HCT116 (cell line): ENCODE data around the gene COL4A4. TPM values are rescaled to one million over a fixed set of nuclear protein-coding genes. Genes with fewer than 3 reads are reported as not detected.

Experiments used
- ATAC-seq: fragments of 200-7000 bp; cut with Tn5 transposase; 2 replicates; pipeline ENCODE4 v1.9.1; 2020; ENCODE audit warnings: mild to moderate bottlenecking, moderate library complexity
- BruUV-seq: library from RNA; stranded (reverse); fragments of 400-500 nt; replicated peaks from 2 replicates; lab custom pipeline; 2021; lab: Mats Ljungman, UMichigan
- CTCF ChIA-PET: fragments of 300-600 bp; sonication (Branson Sonifier 250); formaldehyde crosslinking; loops from one replicate; lab custom pipeline; 2021; ENCODE audit warnings: antibody characterized with exemption; lab: Charles Lee
- POLR2A ChIA-PET: fragments of 300-600, 350-600 bp; sonication (Branson Sonifier 250); formaldehyde crosslinking; loops from one replicate; lab custom pipeline; 2021; ENCODE audit warnings: antibody characterized with exemption; lab: Charles Lee
- RAD21 ChIA-PET, 2 experiments: fragments of 300-600 bp; sonication (Branson Sonifier 250); formaldehyde crosslinking; loops; one replicate each; lab custom pipeline; 2023; ENCODE audit warnings: low total read pairs in 2 of 2; ENCODE audit not compliant: uncharacterized antibody in 2 of 2, unreplicated experiment in 2 of 2, low non-redundant PET in 1 of 2; lab: Charles Lee
- DNase-seq: peaks from one replicate; pipeline ENCODE4 v3.0.0-alpha.2; 2010; ENCODE audit warnings: low read depth, low spot score
- H2AFZ ChIP-seq: fragments of 200-600 bp; shearing (Covaris generic), sonication (generic); 2 replicates; pipeline ENCODE4 v1.6.1; 2017; ENCODE audit warnings: low read depth, mixed run types, mixed read lengths, antibody characterized with exemption, low read length; ENCODE audit not compliant: poor library complexity, severe bottlenecking
- H3K27ac ChIP-seq: 2 replicates; pipeline ENCODE4 v1.5.1; 2012; ENCODE audit warnings: low read depth, low read length
- H3K27me3 ChIP-seq: fragments of 200-600 bp; sonication (generic); 2 replicates; pipeline ENCODE4 v1.6.1; 2016; ENCODE audit warnings: mixed run types, low read length, mixed read lengths; ENCODE audit not compliant: insufficient read depth
- H3K36me3 ChIP-seq, 2 experiments: fragments of 200-500 bp in 1 of 2; fragments of 200-600 bp in 1 of 2; sonication (Bioruptor generic) in 1 of 2; sonication (generic) in 1 of 2; 2 replicates each; pipeline versions ENCODE4 v1.5.1 to v1.6.1; 2014 to 2016; ENCODE audit warnings: low read length in 2 of 2, inconsistent platforms in 1 of 2, mixed read lengths in 1 of 2, mixed run types in 1 of 2; ENCODE audit not compliant: insufficient read depth in 2 of 2, control insufficient read depth in 1 of 2
- H3K4me1 ChIP-seq, 2 experiments: fragments of 200-600 bp in 1 of 2; sonication (generic) in 1 of 2; 2 replicates each; pipeline versions ENCODE4 v1.5.1 to v1.6.1; 2012 to 2017; ENCODE audit warnings: low read length in 2 of 2, inconsistent platforms in 1 of 2, mild to moderate bottlenecking in 1 of 2, mixed read lengths in 1 of 2, mixed run types in 1 of 2, moderate library complexity in 1 of 2; ENCODE audit not compliant: insufficient read depth in 2 of 2, control insufficient read depth in 1 of 2
- H3K4me2 ChIP-seq: fragments of 200-600 bp; sonication (generic); 2 replicates; pipeline ENCODE4 v1.6.1; 2017; ENCODE audit warnings: mixed run types, low read length, mixed read lengths
- H3K4me3 ChIP-seq, 2 experiments: fragments of 200-600 bp in 1 of 2; sonication (generic) in 1 of 2; replicated peaks in 1 of 2; 2 replicates each; pipeline ENCODE4 v1.5.1; 2011 to 2016; ENCODE audit warnings: low read length in 2 of 2, control low read depth in 1 of 2, low read depth in 1 of 2, mild to moderate bottlenecking in 1 of 2, mixed read lengths in 1 of 2, mixed run types in 1 of 2
- H3K79me2 ChIP-seq: fragments of 200-600 bp; sonication (generic); 2 replicates; pipeline ENCODE4 v1.6.1; 2017; ENCODE audit warnings: mild to moderate bottlenecking, mixed run types, low read length, moderate library complexity, mixed read lengths; ENCODE audit not compliant: insufficient read depth
- H3K9ac ChIP-seq: fragments of 200-600 bp; sonication (generic); 2 replicates; pipeline ENCODE4 v1.6.1; 2016; ENCODE audit warnings: low read length, mixed read lengths
- H3K9me2 ChIP-seq: fragments of 200-600 bp; sonication (generic), shearing (Covaris generic); 2 replicates; pipeline ENCODE4 v1.6.1; 2017; ENCODE audit warnings: mixed run types, mild to moderate bottlenecking, moderate library complexity; ENCODE audit not compliant: insufficient read depth
- H3K9me3 ChIP-seq, 2 experiments: fragments of 200-500 bp in 1 of 2; fragments of 200-600 bp in 1 of 2; sonication (Bioruptor generic) in 1 of 2; sonication (generic) in 1 of 2; 2 replicates each; pipeline ENCODE4 v1.6.1; 2014 to 2017; ENCODE audit warnings: low read length in 2 of 2, mixed read lengths in 2 of 2, inconsistent platforms in 1 of 2, low read depth in 1 of 2, mild to moderate bottlenecking in 1 of 2, mixed run types in 1 of 2, moderate library complexity in 1 of 2; ENCODE audit not compliant: control insufficient read depth in 1 of 2, insufficient read depth in 1 of 2
- H4K20me1 ChIP-seq: fragments of 200-600 bp; sonication (generic), shearing (Covaris generic); 2 replicates; pipeline ENCODE4 v1.6.1; 2017; ENCODE audit warnings: mixed run types, mild to moderate bottlenecking, moderate library complexity; ENCODE audit not compliant: insufficient read depth
- EGR1 ChIP-seq: IDR thresholded peaks from 2 replicates; pipeline ENCODE4 v1.6.1; 2012; ENCODE audit warnings: low read depth
- ELF1 ChIP-seq: IDR thresholded peaks from 2 replicates; pipeline ENCODE4 v1.6.1; 2012; ENCODE audit warnings: low read depth, borderline replicate concordance
- EZH2 ChIP-seq: fragments of 200-600 bp; sonication (generic); IDR thresholded peaks from 2 replicates; pipeline ENCODE4 v1.6.1; 2017; ENCODE audit warnings: antibody characterized with exemption, mixed run types
- EZH2phosphoT487 ChIP-seq: fragments of 200-600 bp; IDR thresholded peaks from 2 replicates; pipeline ENCODE4 v1.6.1; 2018; ENCODE audit warnings: antibody characterized with exemption, borderline replicate concordance
- FOSL1 ChIP-seq: IDR thresholded peaks from 2 replicates; pipeline ENCODE4 v1.6.1; 2012; ENCODE audit warnings: low read depth
- JUND ChIP-seq: IDR thresholded peaks from 2 replicates; pipeline ENCODE4 v1.6.1; 2012
- MAX ChIP-seq: IDR thresholded peaks from 2 replicates; pipeline ENCODE4 v1.6.1; 2012
- POLR2A ChIP-seq: IDR thresholded peaks from 2 replicates; pipeline ENCODE4 v1.7.0; 2011; ENCODE audit warnings: borderline replicate concordance; ENCODE audit not compliant: insufficient read depth, insufficient read length; ENCODE audit errors: extremely low read depth
- POLR2AphosphoS5 ChIP-seq: IDR thresholded peaks from 2 replicates; pipeline ENCODE4 v1.6.1; 2011; ENCODE audit warnings: mild to moderate bottlenecking, low read depth, low read length, moderate library complexity
- REST ChIP-seq: IDR thresholded peaks from 2 replicates; pipeline ENCODE4 v1.6.1; 2012; ENCODE audit warnings: low read depth
- SIN3A ChIP-seq: IDR thresholded peaks from 2 replicates; pipeline ENCODE4 v1.6.1; 2012; ENCODE audit warnings: low read depth
- SP1 ChIP-seq: IDR thresholded peaks from 2 replicates; pipeline ENCODE4 v1.6.1; 2012; ENCODE audit warnings: low read depth
- YY1 ChIP-seq: IDR thresholded peaks from 2 replicates; pipeline ENCODE4 v1.6.1; 2011; ENCODE audit warnings: low read length, low read depth, moderate library complexity, mild to moderate bottlenecking; ENCODE audit not compliant: insufficient replicate concordance; ENCODE audit errors: extremely low read depth
- ZFX ChIP-seq: fragments of 450-650 bp; IDR thresholded peaks from 2 replicates; pipeline ENCODE4 v1.6.1; 2017
- intact Hi-C: fragments of 100-400 bp; cut with micrococcal nuclease; formaldehyde crosslinking; loops from 2 replicates; pipeline ENCODE4 v1.10.0; 2022
- total RNA-seq: library from RNA; stranded (reverse); gene quantifications from one replicate; pipeline ENCODE4 v1.2.1, GENCODE V29; 2021; ENCODE audit not compliant: unreplicated experiment
- TF ChIP-seq, protein P1 (sequence below): IDR thresholded peaks from 2 replicates; pipeline ENCODE4 v1.6.1; 2012

The COL4A4 gene
- total RNA-seq, 1 experiment from 2014 or later, result 5.9 TPM

DNA sequence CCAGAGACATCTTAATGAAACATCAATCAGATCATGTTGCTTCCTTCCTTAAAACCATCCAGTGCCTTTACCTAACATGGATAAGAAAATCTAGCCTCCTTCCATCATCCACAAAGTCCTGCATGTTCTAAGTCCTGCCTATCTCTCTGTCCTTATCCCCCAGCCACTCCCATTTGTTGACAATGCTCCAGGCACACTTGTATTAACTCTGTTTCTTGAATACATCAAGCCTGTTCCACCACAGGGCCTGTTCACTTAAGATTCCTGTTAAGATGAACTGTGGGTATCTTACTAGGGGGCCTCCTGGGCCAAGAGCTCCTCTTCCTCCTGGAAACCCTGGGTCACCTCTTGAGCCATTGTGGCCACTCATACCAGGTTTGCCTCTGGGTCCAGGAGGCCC, 45.7 kb downstream of the COL4A4 start:
- no peak overlapping the region for H2AFZ ChIP-seq
- no peak overlapping the region for H3K4me2 ChIP-seq
- CTCF ChIA-PET, result no interaction called here
- POLR2A ChIA-PET, result no interaction called here
- TF ChIP-seq EZH2, result no peak
- TF ChIP-seq POLR2AphosphoS5, result no peak
- no peak for TF ChIP-seq YY1
- no peak for TF ChIP-seq POLR2A
- no peak for TF ChIP-seq FOSL1
- TF ChIP-seq EZH2phosphoT487, result no peak
- no peak for TF ChIP-seq SP1
- no peak for TF ChIP-seq ELF1
- no peak for TF ChIP-seq ZFX
- TF ChIP-seq REST, result no peak
- TF ChIP-seq, protein P1, sequence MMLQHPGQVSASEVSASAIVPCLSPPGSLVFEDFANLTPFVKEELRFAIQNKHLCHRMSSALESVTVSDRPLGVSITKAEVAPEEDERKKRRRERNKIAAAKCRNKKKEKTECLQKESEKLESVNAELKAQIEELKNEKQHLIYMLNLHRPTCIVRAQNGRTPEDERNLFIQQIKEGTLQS, result no peak
- TF ChIP-seq MAX, result no peak
- no peak for TF ChIP-seq SIN3A
- no peak for TF ChIP-seq EGR1
- no peak for TF ChIP-seq JUND
- RAD21 ChIA-PET, result no interaction called here
- intact Hi-C loops, result no loop called here
- H3K36me3 ChIP-seq, result no peaks in the 10 kb centered on the region
- H3K27ac ChIP-seq, result no peak overlapping the region
- BruUV-seq, result no TSS peak
- H3K27me3 ChIP-seq, result no peaks in the 10 kb centered on the region
- H3K4me3 ChIP-seq, result no peak overlapping the region
- DNase-seq (no peak), ATAC-seq (no peak)
- H3K9me2 ChIP-seq, result no peaks in the 10 kb centered on the region
- H3K9ac ChIP-seq, result no peak overlapping the region
- no peaks in the 10 kb centered on the region for H3K4me1 ChIP-seq
- H4K20me1 ChIP-seq, result no peaks in the 10 kb centered on the region
- no peaks in the 10 kb centered on the region for H3K79me2 ChIP-seq
- no peaks in the 10 kb centered on the region for H3K9me3 ChIP-seq
